Neural cell (in vitro differentiated cells): ENCODE results near the gene CCDC172.

Experiments
- CTCF ChIP-seq: fragments of 450-650 bp; IDR thresholded peaks from 2 replicates; pipeline ENCODE4 v1.5.1; 2014; ENCODE audit warnings: antibody characterized with exemption, mild to moderate bottlenecking, moderate library complexity; ENCODE audit not compliant: poor library complexity, severe bottlenecking
- POLR2AphosphoS5 ChIP-seq: IDR thresholded peaks from 2 replicates; pipeline ENCODE4 v1.6.1; 2012
- RAD21 ChIP-seq: fragments of 450-650 bp; conservative IDR thresholded peaks from 2 replicates; pipeline ENCODE4 v1.6.1; 2014; ENCODE audit warnings: antibody characterized with exemption, mild to moderate bottlenecking, moderate library complexity
- TF ChIP-seq, protein P1 (sequence below): IDR thresholded peaks from 2 replicates; pipeline ENCODE4 v1.6.1; 2012; ENCODE audit warnings: borderline replicate concordance

- TF ChIP-seq RAD21 (no peak), POLR2AphosphoS5 (no peak), CTCF (no peak)
- TF ChIP-seq, protein P1, sequence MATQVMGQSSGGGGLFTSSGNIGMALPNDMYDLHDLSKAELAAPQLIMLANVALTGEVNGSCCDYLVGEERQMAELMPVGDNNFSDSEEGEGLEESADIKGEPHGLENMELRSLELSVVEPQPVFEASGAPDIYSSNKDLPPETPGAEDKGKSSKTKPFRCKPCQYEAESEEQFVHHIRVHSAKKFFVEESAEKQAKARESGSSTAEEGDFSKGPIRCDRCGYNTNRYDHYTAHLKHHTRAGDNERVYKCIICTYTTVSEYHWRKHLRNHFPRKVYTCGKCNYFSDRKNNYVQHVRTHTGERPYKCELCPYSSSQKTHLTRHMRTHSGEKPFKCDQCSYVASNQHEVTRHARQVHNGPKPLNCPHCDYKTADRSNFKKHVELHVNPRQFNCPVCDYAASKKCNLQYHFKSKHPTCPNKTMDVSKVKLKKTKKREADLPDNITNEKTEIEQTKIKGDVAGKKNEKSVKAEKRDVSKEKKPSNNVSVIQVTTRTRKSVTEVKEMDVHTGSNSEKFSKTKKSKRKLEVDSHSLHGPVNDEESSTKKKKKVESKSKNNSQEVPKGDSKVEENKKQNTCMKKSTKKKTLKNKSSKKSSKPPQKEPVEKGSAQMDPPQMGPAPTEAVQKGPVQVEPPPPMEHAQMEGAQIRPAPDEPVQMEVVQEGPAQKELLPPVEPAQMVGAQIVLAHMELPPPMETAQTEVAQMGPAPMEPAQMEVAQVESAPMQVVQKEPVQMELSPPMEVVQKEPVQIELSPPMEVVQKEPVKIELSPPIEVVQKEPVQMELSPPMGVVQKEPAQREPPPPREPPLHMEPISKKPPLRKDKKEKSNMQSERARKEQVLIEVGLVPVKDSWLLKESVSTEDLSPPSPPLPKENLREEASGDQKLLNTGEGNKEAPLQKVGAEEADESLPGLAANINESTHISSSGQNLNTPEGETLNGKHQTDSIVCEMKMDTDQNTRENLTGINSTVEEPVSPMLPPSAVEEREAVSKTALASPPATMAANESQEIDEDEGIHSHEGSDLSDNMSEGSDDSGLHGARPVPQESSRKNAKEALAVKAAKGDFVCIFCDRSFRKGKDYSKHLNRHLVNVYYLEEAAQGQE: no peak
Measured at GRCh38 chr10:116398224-116398623, 74.0 kb downstream of the CCDC172 start.
